OCI-M2 (cell line): ENCODE data around the gene RETREG3.
"Not testable (repeated sequence)": the region's sequence is repeated elsewhere in the genome, so short reads cannot be mapped to it uniquely, and the experiment has no call there.

ENCODE experiments used
- DNase-seq: peaks from one replicate; lab custom pipeline; 2025; ENCODE audit not compliant: unreplicated experiment; lab: John Stamatoyannopoulos, UW

The RETREG3 gene

GRCh38 chr17:42554250-42555121 lies 54.7 kb downstream of the RETREG3 start:
- DNase-seq = no peak

- DNase-seq = no peak
These were observed 55.3 kb downstream of the RETREG3 start for GRCh38 chr17:42553866-42554249.

GRCh38 chr17:42553161-42553818 lies 55.9 kb downstream of the RETREG3 start:
- DNase-seq = no peak

- not testable (repeated sequence) for DNase-seq
These were observed 56.4 kb downstream of the RETREG3 start, which contains the start of gene HSD17B1 for GRCh38 chr17:42552736-42553135. Gene HSD17B1, plus strand, starts transcription at chr17:42552923. Its CDS starts 11 bp downstream, at chr17:42552934.

GRCh38 chr17:42548993-42549755 lies 60.0 kb downstream of the RETREG3 start:
- no peak for DNase-seq

- DNase-seq = no peak
These were observed 60.9 kb downstream of the RETREG3 start for GRCh38 chr17:42548070-42548837.

- DNase-seq = no peak
These were observed 61.5 kb downstream of the RETREG3 start for GRCh38 chr17:42547698-42548069.

- DNase-seq = no peak
These were observed 62.1 kb downstream of the RETREG3 start for GRCh38 chr17:42547001-42547461.

- DNase-seq = not testable (repeated sequence)
These were observed 63.2 kb downstream of the RETREG3 start for GRCh38 chr17:42545755-42546505.

- DNase-seq = no peak
These were observed 64.3 kb downstream of the RETREG3 start for GRCh38 chr17:42544874-42545283.

GRCh38 chr17:42543190-42544079 lies 65.7 kb downstream of the RETREG3 start:
- DNase-seq = no peak

GRCh38 chr17:42541041-42541833 lies 67.9 kb downstream of the RETREG3 start:
- DNase-seq = no peak

- not testable (repeated sequence) for DNase-seq
These were observed 68.6 kb downstream of the RETREG3 start for GRCh38 chr17:42540558-42540957.

- DNase-seq = no peak
These were observed 70.7 kb downstream of the RETREG3 start for GRCh38 chr17:42538482-42538881.

GRCh38 chr17:42537826-42538451 lies 71.2 kb downstream of the RETREG3 start:
- no peak for DNase-seq

GRCh38 chr17:42537156-42537805 lies 71.9 kb downstream of the RETREG3 start:
- DNase-seq = no peak
